Kidney (tissue), 14 donors: ENCODE data around the gene GDI2. TPM values are rescaled to one million over a fixed set of nuclear protein-coding genes. Genes with fewer than 3 reads are reported as not detected.

ENCODE experiments used
- DNase-seq, 5 donors: peaks; one replicate each; pipeline ENCODE4 v3.0.0-alpha.2; 2013 to 2020
- FAIRE-seq: peaks from 2 replicates; lab custom pipeline; 2012; peaks lifted over from hg19 to GRCh38; lab: Jason Lieb, UNC
- H3K27ac ChIP-seq, 2 donors: one replicate each; pipeline ENCODE4 v1.7.0; 2013; ENCODE audit warnings: low read depth in 2 of 2, low read length in 2 of 2, inconsistent platforms in 1 of 2
- H3K27me3 ChIP-seq: one replicate; pipeline ENCODE4 v1.7.1; 2013; ENCODE audit warnings: low read length, inconsistent platforms; ENCODE audit not compliant: control insufficient read depth, insufficient read depth
- H3K36me3 ChIP-seq, 3 donors: one replicate each; pipeline versions ENCODE4 v1.7.0 to v1.7.1; 2013; ENCODE audit warnings: low read length in 3 of 3, control low read depth in 1 of 3, inconsistent platforms in 1 of 3; ENCODE audit not compliant: insufficient read depth in 3 of 3, control insufficient read depth in 2 of 3
- H3K4me1 ChIP-seq, 3 donors: one replicate each; pipeline versions ENCODE4 v1.7.0 to v1.7.1; 2013; ENCODE audit warnings: low read length in 3 of 3, inconsistent platforms in 1 of 3, low read depth in 1 of 3; ENCODE audit not compliant: control insufficient read depth in 2 of 3, insufficient read depth in 2 of 3
- H3K4me3 ChIP-seq, 3 donors: one replicate each; pipeline versions ENCODE4 v1.7.0 to v1.8.1; 2013; ENCODE audit warnings: low read length in 3 of 3, control low read depth in 1 of 3, inconsistent platforms in 1 of 3
- H3K9ac ChIP-seq, 3 donors: one replicate each; pipeline versions ENCODE4 v1.7.0 to v1.7.1; 2013; ENCODE audit warnings: low read length in 3 of 3, control low read depth in 1 of 3, inconsistent platforms in 1 of 3
- H3K9me3 ChIP-seq, 3 donors: one replicate each; pipeline versions ENCODE4 v1.7.0 to v1.7.1; 2013; ENCODE audit warnings: low read length in 3 of 3, control low read depth in 1 of 3, inconsistent platforms in 1 of 3; ENCODE audit not compliant: control insufficient read depth in 2 of 3, insufficient read depth in 1 of 3
- CTCF ChIP-seq: IDR thresholded peaks from 3 replicates; pipeline ENCODE4 v1.5.1; 2012; ENCODE audit warnings: mild to moderate bottlenecking, moderate library complexity, borderline replicate concordance; ENCODE audit not compliant: insufficient read depth; ENCODE audit errors: extremely low read depth
- intact Hi-C: fragments of 100-400 bp; cut with DNase I; formaldehyde crosslinking; loops from one replicate; pipeline ENCODE4 v1.11.1; 2022
- polyA plus RNA-seq: library from polyadenylated mRNA; stranded (reverse); fragments of 350-450 nt; fragmentation: Illumina TruSeq; extraction: RNeasy Lipid Tissue Mini Kit (QIAGEN cat#74804); gene quantifications from one replicate; pipeline ENCODE4 v1.2.3, GENCODE V29; 2014; ENCODE audit warnings: low read depth, low replicate concordance; ENCODE audit not compliant: insufficient read depth
- total RNA-seq: library from RNA; stranded (reverse); fragmentation: NEBNext Ultra II Directional; extraction: Animal tissue kit (Norgen Biotek cat#: 25700); gene quantifications from one replicate; pipeline ENCODE4 v1.2.1, GENCODE V29; 2021
- donor health status: control.
- donor health status: control.
- donor health status: control.
- donor health status: control.
- donor health status: control.
- donor health status: DM: yes; HTN: yes; CAD: no.
- donor health status: Normal renal cell carcinoma (clear cell type).

Gene GDI2
- total and polyA plus RNA-seq, 2 donors from 2014 or later, result 143 to 168 TPM

- TF ChIP-seq CTCF, result no peak
- H3K4me3 ChIP-seq, result no peak overlapping the region
- FAIRE-seq, result no peak
- H3K4me1 ChIP-seq, result no peaks in the 10 kb centered on the region
- no peaks in the 10 kb centered on the region for H3K9me3 ChIP-seq
- no peak overlapping the region for H3K9ac ChIP-seq
- H3K27me3 ChIP-seq, result no peaks in the 10 kb centered on the region
- H3K36me3 ChIP-seq, result peaks cover 8 to 31% (median 29%) of the 10 kb centered on the region in 3 donors
- no peak overlapping the region for H3K27ac ChIP-seq
- DNase-seq, result no peak
- intact Hi-C loops, result no loop called here
Observed at GRCh38 chr10:5746197-5746596, 67.0 kb downstream of the GDI2 start.

DNA sequence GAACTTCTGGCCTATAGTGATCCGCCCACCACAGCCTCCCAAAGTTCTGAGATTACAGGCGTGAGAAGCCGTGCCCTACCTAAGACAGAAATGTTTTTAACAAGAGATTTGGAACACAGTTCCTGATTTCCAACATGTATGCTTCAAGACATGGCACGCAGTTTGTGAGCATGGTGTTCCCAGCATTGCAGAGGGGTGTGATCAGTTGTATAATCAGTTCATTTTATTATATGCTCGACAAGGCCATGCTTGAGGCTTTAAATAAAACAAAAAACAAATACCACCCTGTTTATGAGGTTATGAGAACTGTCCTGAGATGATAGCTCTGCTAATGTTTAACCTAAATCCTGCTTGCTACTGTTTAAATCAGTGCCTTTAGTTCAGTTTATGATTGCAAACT, 68.4 kb downstream of the GDI2 start:
- DNase-seq (no peak), FAIRE-seq (no peak)
- Histone ChIP-seq H3K36me3 (peaks cover 10 to 32% (median 32%) of the 10 kb centered on the region in 3 donors), H3K9me3 (no peaks in the 10 kb centered on the region), H3K27me3 (no peaks in the 10 kb centered on the region), H3K4me1 (no peaks in the 10 kb centered on the region), H3K27ac (no peak overlapping the region), H3K9ac (no peak overlapping the region), H3K4me3 (no peak overlapping the region)
- intact Hi-C loops, result no loop called here
- no peak for TF ChIP-seq CTCF

DNA sequence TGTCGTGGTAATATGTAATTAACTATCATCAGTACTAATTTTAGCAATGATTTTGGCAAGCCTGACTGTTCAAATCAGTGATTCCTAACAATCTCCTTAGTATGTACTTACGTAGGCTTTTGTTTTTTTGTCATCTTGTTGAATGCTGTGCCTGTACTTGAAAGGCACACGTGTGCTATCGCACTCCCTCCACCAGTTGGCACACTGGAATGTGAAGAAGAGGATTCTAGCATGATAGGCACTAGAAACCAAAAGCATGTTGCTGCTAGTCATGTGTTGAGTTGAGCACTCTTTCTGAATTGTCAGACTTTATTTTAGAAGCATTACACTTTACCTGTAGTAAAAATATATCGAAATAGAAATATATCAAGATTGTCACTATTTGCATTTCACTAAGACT, 69.5 kb downstream of the GDI2 start:
- no peak overlapping the region for H3K9ac ChIP-seq
- H3K4me3 ChIP-seq, result no peak overlapping the region
- TF ChIP-seq CTCF, result no peak
- H3K4me1 ChIP-seq, result no peaks in the 10 kb centered on the region
- peaks cover 10 to 36% (median 30%) of the 10 kb centered on the region in 3 donors for H3K36me3 ChIP-seq
- H3K9me3 ChIP-seq, result no peaks in the 10 kb centered on the region
- H3K27me3 ChIP-seq, result no peaks in the 10 kb centered on the region
- intact Hi-C loops, result no loop called here
- no peak overlapping the region for H3K27ac ChIP-seq
- DNase-seq, result no peak
- no peak for FAIRE-seq

GRCh38 chr10:5742116-5742515, 71.1 kb downstream of the GDI2 start:
- TF ChIP-seq CTCF, result no peak
- Histone ChIP-seq H3K36me3 (peaks cover 7 to 25% (median 20%) of the 10 kb centered on the region in 3 donors), H3K4me3 (no peak overlapping the region), H3K27ac (no peak overlapping the region), H3K9ac (no peak overlapping the region), H3K27me3 (no peaks in the 10 kb centered on the region), H3K4me1 (no peaks in the 10 kb centered on the region), H3K9me3 (no peaks in the 10 kb centered on the region)
- intact Hi-C loops, result no loop called here
- no peak for FAIRE-seq
- DNase-seq, result no peak
